ENCODE measurements around the gene KRT82. TPM values are rescaled to one million over a fixed set of nuclear protein-coding genes. Genes with fewer than 3 reads are reported as not detected.

Gene KRT82
- total and polyA plus RNA-seq, 11 donors, result not detected

GRCh38 chr12:52366738-52367485 is 39.2 kb downstream of the KRT82 start, which contains the start of gene KRT85:
KRT85 (minus strand) TSS chr12:52367481; CDS start chr12:52367405, 76 bp downstream.
- Histone ChIP-seq H3K4me1 (peaks cover 0 to 10% (median 0%) of the 10 kb centered on the region in 12 donors), H3K9me3 (no peaks in the 10 kb centered on the region), H3K4me3 (no peak within 1 kb of the TSS), H3K27me3 (peaks cover 0 to 10% (median 0%) of the 10 kb centered on the region in 9 donors), H3K36me3 (no peaks in the 10 kb centered on the region), H3K27ac (no peak within 1 kb of the TSS)
- TF ChIP-seq POLR2A (IDR thresholded peaks at IDR 0.05) (no peak), CTCF (IDR thresholded peaks at IDR 0.05) (no peak)
- no peak for ATAC-seq
- intact Hi-C loops (cut with DNase I), result no loop called here
- DNase-seq, result no peak
- 75 to 84% (median 82%) methylated on average over 29 to 42 of the region's 42 CpGs for WGBS, 4 donors

- Histone ChIP-seq H3K9me3 (no peaks in the 10 kb centered on the region), H3K27me3 (peaks cover 0 to 10% (median 0%) of the 10 kb centered on the region in 9 donors), H3K4me3 (no peak overlapping the region), H3K27ac (no peak overlapping the region), H3K4me1 (no peaks in the 10 kb centered on the region), H3K36me3 (no peaks in the 10 kb centered on the region)
- DNase-seq, result no peak
- ATAC-seq, result no peak
- TF ChIP-seq POLR2A (IDR thresholded peaks at IDR 0.05), result no peak
- TF ChIP-seq CTCF (IDR thresholded peaks at IDR 0.05), result no peak
- intact Hi-C loops (cut with DNase I), result no loop called here
- 83 to 91% (median 87%) methylated on average over 12 to 14 of the region's 14 CpGs for WGBS, 4 donors
Observed at GRCh38 chr12:52364901-52365489, 41.1 kb downstream of the KRT82 start.

- ATAC-seq, result no peak
- intact Hi-C loops (cut with DNase I), result no loop called here
- Histone ChIP-seq H3K27me3 (peaks cover 0 to 16% (median 0%) of the 10 kb centered on the region in 9 donors), H3K36me3 (no peaks in the 10 kb centered on the region), H3K4me1 (no peaks in the 10 kb centered on the region), H3K27ac (no peak overlapping the region), H3K9me3 (no peaks in the 10 kb centered on the region), H3K4me3 (no peak overlapping the region)
- no peak for DNase-seq
- WGBS, 4 donors, result 81 to 85% (median 83%) methylated on average over 7 of the region's 7 CpGs
- TF ChIP-seq CTCF (IDR thresholded peaks at IDR 0.05) (no peak), POLR2A (IDR thresholded peaks at IDR 0.05) (no peak)
Observed at GRCh38 chr12:52364061-52364460, 42.1 kb downstream of the KRT82 start.

- H3K4me1 ChIP-seq, result no peaks in the 10 kb centered on the region
Observed at GRCh38 chr12:52363111-52363679, 42.9 kb downstream of the KRT82 start.

More at GRCh38 chr12:52363111-52363679, 42.9 kb downstream of the KRT82 start:
- Histone ChIP-seq H3K27ac (no peak overlapping the region), H3K9me3 (no peaks in the 10 kb centered on the region), H3K36me3 (no peaks in the 10 kb centered on the region), H3K4me3 (no peak overlapping the region), H3K27me3 (peaks cover 0 to 11% (median 0%) of the 10 kb centered on the region in 9 donors)
- TF ChIP-seq CTCF (IDR thresholded peaks at IDR 0.05), result no peak
- TF ChIP-seq POLR2A (IDR thresholded peaks at IDR 0.05), result no peak
- ATAC-seq (no peak), DNase-seq (no peak)
- intact Hi-C loops (cut with DNase I), result no loop called here
- WGBS, 4 donors, result 90 to 94% (median 91%) methylated on average over 12 of the region's 12 CpGs
